ENCODE results near the gene HSD3B1.
"Not testable (repeated sequence)": the region's sequence is repeated elsewhere in the genome, so short reads cannot be mapped to it uniquely, and the experiment has no call there.

HSD3B1 gene

GRCh38 chr1:119556423-119556822 lies 49.4 kb downstream of the HSD3B1 start:
- no peak for FAIRE-seq

DNA sequence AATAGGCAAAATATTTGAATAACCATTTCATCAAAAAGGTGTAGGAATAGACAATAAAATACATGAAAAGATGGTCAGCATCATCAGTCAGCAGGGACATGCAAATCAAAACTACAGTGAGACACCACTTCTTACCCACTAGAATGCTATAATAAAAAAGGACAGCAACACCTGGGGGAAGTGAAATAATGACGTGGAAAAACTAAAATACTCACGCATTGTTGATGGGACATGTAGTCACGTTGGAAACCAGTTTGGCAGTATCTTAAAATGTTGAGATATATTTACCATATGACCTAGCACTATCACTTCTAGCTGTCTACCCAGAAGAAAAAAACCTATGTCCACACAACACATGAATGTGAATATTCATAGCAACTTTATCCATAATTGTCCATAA lies 53.4 kb downstream of the HSD3B1 start:
- not testable (repeated sequence) for FAIRE-seq

DNA sequence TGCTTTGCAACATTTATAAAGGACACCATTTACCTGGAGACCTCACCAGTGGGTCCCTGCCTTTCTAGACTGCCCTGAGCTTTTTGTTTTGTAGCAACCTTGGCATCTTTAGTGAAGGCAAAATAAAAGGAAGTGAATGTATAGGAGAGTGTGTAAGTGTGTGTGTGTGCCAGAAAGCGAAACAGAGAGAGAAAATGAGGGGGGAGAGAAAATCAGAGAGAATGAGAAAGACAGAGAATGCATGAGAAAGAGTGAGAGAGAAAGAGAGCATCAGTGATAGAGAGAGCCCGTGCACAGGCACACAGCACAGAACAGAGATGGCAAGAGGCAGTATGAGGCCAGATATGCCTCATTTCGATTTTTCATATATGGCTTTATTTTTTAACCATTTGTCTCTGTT lies 57.5 kb downstream of the HSD3B1 start:
- no peak for FAIRE-seq

All from islet of Langerhans (tissue), 1 donor.